HFFc6 (cell line): ENCODE data around the gene ALDH1L1. TPM values are rescaled to one million over a fixed set of nuclear protein-coding genes. Genes with fewer than 3 reads are reported as not detected.

Experiments
- DNase-seq: peaks from one replicate; pipeline ENCODE4 v3.0.0-alpha.2; 2018
- H3K27ac Mint-ChIP-seq: 2 replicates; pipeline ENCODE4 v1.8.0; 2020; ENCODE audit warnings: mild to moderate bottlenecking, mixed read lengths
- H3K27me3 Mint-ChIP-seq: 2 replicates; pipeline ENCODE4 v1.8.0; 2021; ENCODE audit warnings: mild to moderate bottlenecking, moderate library complexity, mixed read lengths; ENCODE audit not compliant: insufficient read depth
- H3K36me3 Mint-ChIP-seq: 2 replicates; pipeline ENCODE4 v1.8.0; 2021; ENCODE audit warnings: low read depth, mixed read lengths
- H3K4me1 Mint-ChIP-seq: 2 replicates; pipeline ENCODE4 v1.8.0; 2020; ENCODE audit warnings: low read depth, mixed read lengths
- H3K4me3 Mint-ChIP-seq: 2 replicates; pipeline ENCODE4 v1.8.0; 2020; ENCODE audit warnings: mild to moderate bottlenecking, moderate library complexity, mixed read lengths
- H3K9me3 Mint-ChIP-seq: 2 replicates; pipeline ENCODE4 v1.8.0; 2020; ENCODE audit warnings: mild to moderate bottlenecking, mixed read lengths
- total RNA-seq, 6 experiments: library from RNA; stranded (reverse); fragmentation: NEBNext Ultra II Directional; extraction: Animal tissue kit (Norgen Biotek cat#: 25700); gene quantifications; 2 replicates in 1 of 6; 3 replicates in 5 of 6; pipeline ENCODE4 v1.2.3, GENCODE V29; 2021
- TF ChIP-seq, protein P1 (sequence below): fragments of 200-600 bp; sonication (generic); IDR thresholded peaks from 2 replicates; pipeline ENCODE4 v1.5.0; 2021; ENCODE audit warnings: antibody characterized with exemption, mild to moderate bottlenecking

Gene ALDH1L1
- total RNA-seq, 6 experiments from 2014 or later: 0.05 TPM; not detected in 5

DNA sequence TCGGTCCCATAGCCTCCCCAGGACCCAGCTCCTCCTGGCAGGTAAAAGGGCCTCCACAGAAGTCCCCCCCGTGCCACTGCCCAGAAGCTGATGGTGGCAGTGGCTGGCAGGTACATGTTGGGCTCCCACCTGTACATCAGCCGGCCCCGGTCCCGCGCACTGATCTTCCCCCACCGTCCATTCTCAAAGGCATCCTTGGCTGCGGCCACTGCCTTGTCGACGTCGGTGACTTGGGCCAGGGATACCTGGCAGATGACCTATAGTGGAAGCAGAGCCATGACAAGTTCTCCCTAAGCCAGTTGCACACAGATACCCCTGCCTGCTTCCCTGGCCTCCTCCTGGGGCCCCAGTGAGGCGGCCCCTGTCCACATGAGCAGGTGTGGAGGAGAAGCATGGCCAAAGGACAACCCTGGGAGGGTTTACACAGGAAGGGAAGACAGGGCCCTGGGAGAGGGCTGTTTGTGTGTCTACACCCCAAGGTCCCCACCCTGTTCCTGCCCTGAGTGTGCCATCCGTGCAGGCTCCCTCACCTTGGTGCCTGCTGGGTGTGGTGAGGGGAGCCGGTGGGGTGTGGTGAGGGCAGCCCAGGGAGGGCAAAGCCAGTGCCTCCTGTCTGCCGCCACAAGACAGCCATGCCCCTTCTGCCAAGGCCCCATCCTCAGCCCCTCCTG, 44.8 kb downstream of the ALDH1L1 start:
- Mint-ChIP-seq H3K27ac (no peak overlapping the region), H3K36me3 (no peaks in the 10 kb centered on the region), H3K27me3 (peaks cover 31% of the 10 kb centered on the region), H3K4me3 (no peak overlapping the region), H3K9me3 (no peaks in the 10 kb centered on the region; the same call in 1 of the 2 replicates), H3K4me1 (no peaks in the 10 kb centered on the region)
- DNase-seq: no peak
- TF ChIP-seq, protein P1, sequence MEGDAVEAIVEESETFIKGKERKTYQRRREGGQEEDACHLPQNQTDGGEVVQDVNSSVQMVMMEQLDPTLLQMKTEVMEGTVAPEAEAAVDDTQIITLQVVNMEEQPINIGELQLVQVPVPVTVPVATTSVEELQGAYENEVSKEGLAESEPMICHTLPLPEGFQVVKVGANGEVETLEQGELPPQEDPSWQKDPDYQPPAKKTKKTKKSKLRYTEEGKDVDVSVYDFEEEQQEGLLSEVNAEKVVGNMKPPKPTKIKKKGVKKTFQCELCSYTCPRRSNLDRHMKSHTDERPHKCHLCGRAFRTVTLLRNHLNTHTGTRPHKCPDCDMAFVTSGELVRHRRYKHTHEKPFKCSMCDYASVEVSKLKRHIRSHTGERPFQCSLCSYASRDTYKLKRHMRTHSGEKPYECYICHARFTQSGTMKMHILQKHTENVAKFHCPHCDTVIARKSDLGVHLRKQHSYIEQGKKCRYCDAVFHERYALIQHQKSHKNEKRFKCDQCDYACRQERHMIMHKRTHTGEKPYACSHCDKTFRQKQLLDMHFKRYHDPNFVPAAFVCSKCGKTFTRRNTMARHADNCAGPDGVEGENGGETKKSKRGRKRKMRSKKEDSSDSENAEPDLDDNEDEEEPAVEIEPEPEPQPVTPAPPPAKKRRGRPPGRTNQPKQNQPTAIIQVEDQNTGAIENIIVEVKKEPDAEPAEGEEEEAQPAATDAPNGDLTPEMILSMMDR: no peak

DNA sequence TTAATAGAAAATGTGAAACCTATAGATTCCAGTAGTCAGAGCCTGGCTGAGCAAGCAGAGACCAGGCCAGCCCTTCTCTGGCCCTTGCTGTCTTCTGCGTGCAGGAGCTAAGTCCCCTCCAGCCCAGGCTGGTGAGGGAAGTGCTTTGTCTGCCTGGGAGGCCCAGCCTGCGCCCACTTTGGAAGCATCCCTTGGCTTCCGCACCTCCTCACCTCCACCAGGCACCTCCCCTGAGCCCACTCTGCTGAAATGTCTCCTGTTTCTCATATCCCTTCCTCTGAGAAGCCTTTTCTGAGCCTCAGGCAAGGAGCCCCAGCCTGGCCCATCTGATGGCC, 45.3 kb downstream of the ALDH1L1 start:
- Mint-ChIP-seq H3K36me3 (no peaks in the 10 kb centered on the region), H3K27ac (no peak overlapping the region), H3K27me3 (peaks cover 34% of the 10 kb centered on the region), H3K9me3 (no peaks in the 10 kb centered on the region; the same call in 1 of the 2 replicates), H3K4me3 (no peak overlapping the region), H3K4me1 (no peaks in the 10 kb centered on the region)
- no peak for DNase-seq
- TF ChIP-seq, protein P1: no peak

DNA sequence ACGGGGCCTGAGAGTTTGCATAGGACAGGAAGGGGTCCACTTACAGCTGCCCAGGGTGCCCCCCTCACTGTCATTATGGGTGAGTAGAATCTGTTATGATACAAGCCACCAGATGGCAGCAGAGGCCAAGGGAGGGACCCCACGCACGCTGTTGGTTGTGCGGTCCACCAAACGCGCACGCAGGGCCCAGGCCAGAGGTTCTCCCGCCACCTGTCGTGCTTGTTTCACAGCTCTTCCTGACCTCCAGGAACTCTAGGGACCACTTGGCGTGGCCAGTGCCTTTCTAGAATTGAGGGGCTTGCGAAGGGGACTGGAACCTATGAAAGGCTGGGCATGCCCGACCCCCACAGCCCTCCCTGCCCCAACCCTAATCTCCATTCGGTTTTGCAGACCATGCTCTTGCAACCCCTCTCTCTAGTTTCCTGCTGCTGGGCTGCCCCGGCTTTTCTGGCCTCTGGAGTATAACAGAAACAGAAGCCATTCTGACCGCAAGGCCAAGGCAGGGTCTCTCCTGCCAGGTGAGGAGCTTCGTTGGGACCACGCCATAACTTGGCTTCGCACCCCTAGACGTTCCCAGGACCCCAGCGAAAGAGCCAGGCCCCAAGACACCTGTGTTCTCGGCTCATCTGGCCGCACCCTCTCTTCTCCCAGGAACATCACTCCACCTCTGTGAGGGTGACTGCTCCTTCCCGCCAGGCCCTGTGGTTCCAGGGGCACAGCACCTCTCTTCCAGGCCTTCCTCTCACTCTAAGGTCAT, 46.0 kb downstream of the ALDH1L1 start:
- Mint-ChIP-seq H3K4me3 (no peak overlapping the region), H3K36me3 (no peaks in the 10 kb centered on the region), H3K27ac (no peak overlapping the region), H3K4me1 (0 out of 2 replicates have a peak, but pooled peaks cover 6% of the 10 kb centered on the region), H3K9me3 (no peaks in the 10 kb centered on the region; the same call in 1 of the 2 replicates), H3K27me3 (peaks cover 32% of the 10 kb centered on the region)
- peak; percentile 16 for DNase-seq
- TF ChIP-seq, protein P1: peak; percentile 92

DNA sequence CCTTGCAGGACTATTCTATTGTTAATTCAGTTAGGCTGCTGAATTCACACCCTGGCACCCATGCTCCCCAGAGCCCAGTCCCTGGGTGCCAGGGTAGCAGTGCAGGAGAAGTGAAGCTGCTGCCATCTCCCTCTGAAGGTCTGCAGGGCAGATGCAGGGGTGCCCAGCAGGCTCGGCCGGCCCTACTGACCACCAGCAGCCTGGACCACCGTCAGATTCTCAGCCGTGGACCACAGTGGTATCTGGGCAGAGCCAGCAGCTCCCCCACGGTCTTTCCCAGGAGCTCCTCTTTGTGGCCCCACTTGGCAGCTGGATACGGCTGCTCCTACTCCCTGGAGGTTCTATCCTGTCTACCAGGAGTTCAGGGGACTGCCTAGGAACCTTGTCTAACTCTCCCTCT, 46.8 kb downstream of the ALDH1L1 start:
- Mint-ChIP-seq H3K9me3 (no peaks in the 10 kb centered on the region), H3K4me1 (0 out of 2 replicates have a peak, but pooled peaks cover 7% of the 10 kb centered on the region), H3K27me3 (peaks cover 24% of the 10 kb centered on the region), H3K4me3 (no peak overlapping the region), H3K27ac (no peak overlapping the region), H3K36me3 (no peaks in the 10 kb centered on the region)
- TF ChIP-seq, protein P1: no peak
- no peak for DNase-seq

DNA sequence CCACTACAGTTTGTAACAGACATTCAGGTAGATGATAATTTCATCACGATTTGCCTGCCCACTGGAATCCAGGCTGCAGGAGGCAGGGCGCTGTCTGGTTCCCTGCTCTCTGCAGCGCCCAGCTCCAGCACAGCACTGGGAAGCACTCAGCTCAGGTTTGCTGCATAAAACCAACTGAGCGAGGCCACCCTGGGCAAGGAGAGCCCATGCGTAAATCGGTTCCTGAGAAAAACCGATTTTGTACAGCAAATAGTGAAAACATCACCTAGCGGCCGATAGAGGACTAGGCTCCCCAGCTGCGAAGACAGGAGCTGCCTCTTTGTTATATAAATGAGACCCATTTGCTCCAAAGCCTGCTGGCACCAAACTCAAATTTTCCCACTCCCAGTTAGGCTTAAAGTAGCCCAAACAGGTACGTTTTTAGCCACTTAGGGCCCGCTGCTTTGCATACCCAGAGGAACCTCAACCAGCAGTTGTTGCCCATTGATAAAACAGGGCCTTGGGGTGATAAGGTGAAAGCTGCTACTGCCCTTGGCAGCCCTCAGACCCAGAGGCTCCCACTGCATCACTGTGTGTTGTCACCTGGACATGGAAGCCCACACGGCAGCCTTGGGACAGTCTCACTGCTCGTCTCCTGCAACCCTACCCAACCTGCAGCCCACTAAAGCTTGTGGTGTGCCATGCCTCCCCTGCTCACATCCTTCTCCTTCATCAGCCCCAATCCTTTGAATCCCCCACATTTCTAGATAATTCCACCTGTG, 47.5 kb downstream of the ALDH1L1 start:
- Mint-ChIP-seq H3K4me1 (0 out of 2 replicates have a peak, but pooled peaks cover 7% of the 10 kb centered on the region), H3K4me3 (no peak overlapping the region), H3K36me3 (no peaks in the 10 kb centered on the region), H3K27me3 (peaks cover 25% of the 10 kb centered on the region), H3K27ac (no peak overlapping the region), H3K9me3 (no peaks in the 10 kb centered on the region)
- no peak for DNase-seq
- TF ChIP-seq, protein P1: no peak
